ENCODE results near the gene SELENOV.

The SELENOV gene

GRCh38 chr19:39497701-39497995 lies 17.3 kb upstream of the SELENOV start:
- TF ChIP-seq CTCF (conservative IDR thresholded peaks at IDR 0.05; ENCODE audit: low read length) (no peak), EZH2phosphoT487 (IDR thresholded peaks at IDR 0.05; ENCODE audit: borderline replicate concordance) (no peak)

GRCh38 chr19:39497996-39498797 lies 16.7 kb upstream of the SELENOV start:
- Histone ChIP-seq H4K20me1 (ENCODE audit: insufficient read depth, low read length, poor library complexity, severe bottlenecking) (no peaks in the 10 kb centered on the region), H3K79me2 (ENCODE audit: insufficient read depth, low read length) (no peaks in the 10 kb centered on the region), H3K9me2 (replicated peaks; ENCODE audit: low read depth, low read length) (no peaks in the 10 kb centered on the region), H3K36me3 (ENCODE audit: insufficient read depth, low read length) (no peaks in the 10 kb centered on the region), H3K9ac (ENCODE audit: low read depth, low read length, poor library complexity, severe bottlenecking) (peak overlapping the region; percentile 77), H3K4me1 (ENCODE audit: insufficient read depth, low read length, poor library complexity, severe bottlenecking) (peaks cover 7% of the 10 kb centered on the region), H3K27me3 (ENCODE audit: insufficient read depth, low read length, poor library complexity, severe bottlenecking) (no peaks in the 10 kb centered on the region), H3K4me3 (ENCODE audit: low read length, poor library complexity, severe bottlenecking) (peak overlapping the region; percentile 75), H3F3A (ENCODE audit: low read depth) (no peaks in the 10 kb centered on the region), H3K4me2 (ENCODE audit: low read depth, low read length, poor library complexity, severe bottlenecking) (peak overlapping the region; percentile 86), H2AFZ (ENCODE audit: low read length) (peak overlapping the region; percentile 93), H3K9me3 (ENCODE audit: insufficient read depth, low read depth, low read length) (no peaks in the 10 kb centered on the region)
- peak; percentile 53 for TF ChIP-seq CTCF (conservative IDR thresholded peaks at IDR 0.05; ENCODE audit: low read length)
- no peak for TF ChIP-seq EZH2phosphoT487 (IDR thresholded peaks at IDR 0.05; ENCODE audit: borderline replicate concordance)

More at GRCh38 chr19:39497701-39497995, 17.3 kb upstream of the SELENOV start:
- Histone ChIP-seq H3K4me2 (ENCODE audit: low read depth, low read length, poor library complexity, severe bottlenecking) (peak overlapping the region; percentile 86), H3K4me1 (ENCODE audit: insufficient read depth, low read length, poor library complexity, severe bottlenecking) (peaks cover 7% of the 10 kb centered on the region), H2AFZ (ENCODE audit: low read length) (peak overlapping the region; percentile 93), H3F3A (ENCODE audit: low read depth) (no peaks in the 10 kb centered on the region), H4K20me1 (ENCODE audit: insufficient read depth, low read length, poor library complexity, severe bottlenecking) (no peaks in the 10 kb centered on the region), H3K9me3 (ENCODE audit: insufficient read depth, low read depth, low read length) (no peaks in the 10 kb centered on the region), H3K4me3 (ENCODE audit: low read length, poor library complexity, severe bottlenecking) (peak overlapping the region; percentile 75), H3K27me3 (ENCODE audit: insufficient read depth, low read length, poor library complexity, severe bottlenecking) (no peaks in the 10 kb centered on the region), H3K9ac (ENCODE audit: low read depth, low read length, poor library complexity, severe bottlenecking) (peak overlapping the region; percentile 77), H3K79me2 (ENCODE audit: insufficient read depth, low read length) (no peaks in the 10 kb centered on the region), H3K36me3 (ENCODE audit: insufficient read depth, low read length) (no peaks in the 10 kb centered on the region), H3K9me2 (replicated peaks; ENCODE audit: low read depth, low read length) (no peaks in the 10 kb centered on the region)

- H3K27me3 ChIP-seq (ENCODE audit: insufficient read depth, low read length, poor library complexity, severe bottlenecking), result no peaks in the 10 kb centered on the region
- H2AFZ ChIP-seq (ENCODE audit: low read length), result peak within 1 kb of the TSS; percentile 93
- H3K79me2 ChIP-seq (ENCODE audit: insufficient read depth, low read length), result no peaks in the 10 kb centered on the region
- H3K4me3 ChIP-seq (ENCODE audit: low read length, poor library complexity, severe bottlenecking), result peak within 1 kb of the TSS; percentile 75
- H3K4me2 ChIP-seq (ENCODE audit: low read depth, low read length, poor library complexity, severe bottlenecking), result peak within 1 kb of the TSS; percentile 86
- no peaks in the 10 kb centered on the region for H4K20me1 ChIP-seq (ENCODE audit: insufficient read depth, low read length, poor library complexity, severe bottlenecking)
- no peaks in the 10 kb centered on the region for H3K36me3 ChIP-seq (ENCODE audit: insufficient read depth, low read length)
- H3K9me3 ChIP-seq (ENCODE audit: insufficient read depth, low read depth, low read length), result no peaks in the 10 kb centered on the region
- TF ChIP-seq CTCF (conservative IDR thresholded peaks at IDR 0.05; ENCODE audit: low read length), result no peak
- no peak for TF ChIP-seq EZH2phosphoT487 (IDR thresholded peaks at IDR 0.05; ENCODE audit: borderline replicate concordance)
- H3K9me2 ChIP-seq (replicated peaks; ENCODE audit: low read depth, low read length), result no peaks in the 10 kb centered on the region
- H3K9ac ChIP-seq (ENCODE audit: low read depth, low read length, poor library complexity, severe bottlenecking), result peak within 1 kb of the TSS; percentile 77
- no peaks in the 10 kb centered on the region for H3F3A ChIP-seq (ENCODE audit: low read depth)
- H3K4me1 ChIP-seq (ENCODE audit: insufficient read depth, low read length, poor library complexity, severe bottlenecking), result peaks cover 7% of the 10 kb centered on the region
Observed at GRCh38 chr19:39498798-39499642, 15.9 kb upstream of the SELENOV start, which contains the start of gene DLL3. TSS of gene DLL3 (plus strand) at chr19:39498947. CDS start at chr19:39498975, 28 bp downstream.

Measured in Loucy (cell line).